Upper lobe of left lung (tissue), 4 donors: ENCODE results near the gene HOXD10.

Experiments used
- CTCF ChIP-seq, 6 experiments: fragments of 450-650 bp in 4 of 6; fragments of 200-600 bp in 2 of 6; sonication (generic) in 2 of 6; IDR thresholded peaks; one replicate each; pipeline ENCODE4 v1.5.1; 2016 to 2019; ENCODE audit warnings: antibody characterized with exemption in 6 of 6
- POLR2A ChIP-seq, 4 donors: fragments of 450-650 bp; IDR thresholded peaks; one replicate each; pipeline ENCODE4 v1.5.1; 2016 to 2017; ENCODE audit warnings: antibody characterized with exemption in 4 of 4, mild to moderate bottlenecking in 2 of 4
- POLR2AphosphoS5 ChIP-seq, 2 donors: sonication (generic); formaldehyde crosslinking; IDR thresholded peaks; one replicate each; pipeline ENCODE4 v1.5.1; 2017; ENCODE audit warnings: antibody characterized with exemption in 2 of 2

GRCh38 chr2:176117823-176118371, 1.3 kb downstream of the HOXD10 start:
- TF ChIP-seq POLR2A (IDR thresholded peaks at IDR 0.05) (no peak), CTCF (IDR thresholded peaks at IDR 0.05) (no peak), POLR2AphosphoS5 (IDR thresholded peaks at IDR 0.05) (no peak)
